ENCODE measurements around the gene RHOA. TPM values are rescaled to one million over a fixed set of nuclear protein-coding genes. Genes with fewer than 3 reads are reported as not detected.

RHOA gene
- total RNA-seq, 4 donors from 2014 or later = 380 to 521 (median 480) TPM

GRCh38 chr3:49389297-49389696 lies 22.5 kb downstream of the RHOA start:
- no peaks in the 10 kb centered on the region for H3K27me3 ChIP-seq
- 99% methylated on average over 6 of the region's 6 CpGs for WGBS
- intact Hi-C loops (cut with DNase I) = no loop called here
- no peak overlapping the region for H3K4me3 ChIP-seq
- H3K4me1 ChIP-seq = peaks cover 48 to 91% (median 79%) of the 10 kb centered on the region in 4 donors
- no peaks in the 10 kb centered on the region for H3K9me3 ChIP-seq
- TF ChIP-seq POLR2A (IDR thresholded peaks at IDR 0.05; ENCODE audit: low read depth) = no peak
- no peak for TF ChIP-seq EP300 (IDR thresholded peaks at IDR 0.05)
- no peak for TF ChIP-seq POLR2AphosphoS5 (IDR thresholded peaks at IDR 0.05)
- TF ChIP-seq CTCF (IDR thresholded peaks at IDR 0.05) = no peak
- no peaks in the 10 kb centered on the region for H3K36me3 ChIP-seq
- H3K27ac ChIP-seq (replicated peaks in 1 of 4) = no peak overlapping the region
- no peak for DNase-seq (ENCODE audit: extremely low spot score)

DNA sequence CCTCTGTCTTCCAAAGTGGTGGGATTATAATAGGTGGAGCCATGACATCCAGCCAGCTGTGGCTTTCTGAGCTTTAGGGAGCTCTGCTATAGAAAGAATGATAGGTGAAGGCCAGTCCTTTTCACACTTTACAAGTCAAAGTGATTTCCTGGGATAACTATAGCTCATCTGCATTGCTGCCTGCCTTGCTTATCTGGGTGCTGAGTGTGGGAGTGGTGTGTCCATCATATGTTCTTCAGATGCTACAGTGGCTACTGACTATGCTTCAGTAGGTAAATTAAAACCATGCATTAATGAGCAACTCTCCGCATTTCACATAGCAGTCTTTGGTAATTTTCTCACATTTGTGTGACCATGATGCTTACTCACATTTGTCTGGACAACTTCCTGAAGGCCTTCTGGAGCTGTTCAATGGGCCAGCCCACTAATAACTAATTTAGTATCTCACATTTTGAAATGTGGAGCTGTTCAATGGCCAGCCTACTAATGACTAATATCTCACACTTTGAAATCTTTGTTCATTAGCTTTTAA lies 23.4 kb downstream of the RHOA start:
- WGBS = 100% methylated on average over 1 of the region's 1 CpG
- Histone ChIP-seq H3K36me3 (no peaks in the 10 kb centered on the region), H3K4me3 (no peak overlapping the region), H3K4me1 (peaks cover 43 to 94% (median 88%) of the 10 kb centered on the region in 4 donors), H3K27me3 (no peaks in the 10 kb centered on the region), H3K27ac (replicated peaks in 1 of 4) (no peak overlapping the region), H3K9me3 (no peaks in the 10 kb centered on the region)
- DNase-seq (ENCODE audit: extremely low spot score) = no peak
- intact Hi-C loops (cut with DNase I) = no loop called here
- TF ChIP-seq CTCF (IDR thresholded peaks at IDR 0.05) = no peak
- TF ChIP-seq POLR2A (IDR thresholded peaks at IDR 0.05; ENCODE audit: low read depth) = no peak
- no peak for TF ChIP-seq POLR2AphosphoS5 (IDR thresholded peaks at IDR 0.05)
- no peak for TF ChIP-seq EP300 (IDR thresholded peaks at IDR 0.05)

DNA sequence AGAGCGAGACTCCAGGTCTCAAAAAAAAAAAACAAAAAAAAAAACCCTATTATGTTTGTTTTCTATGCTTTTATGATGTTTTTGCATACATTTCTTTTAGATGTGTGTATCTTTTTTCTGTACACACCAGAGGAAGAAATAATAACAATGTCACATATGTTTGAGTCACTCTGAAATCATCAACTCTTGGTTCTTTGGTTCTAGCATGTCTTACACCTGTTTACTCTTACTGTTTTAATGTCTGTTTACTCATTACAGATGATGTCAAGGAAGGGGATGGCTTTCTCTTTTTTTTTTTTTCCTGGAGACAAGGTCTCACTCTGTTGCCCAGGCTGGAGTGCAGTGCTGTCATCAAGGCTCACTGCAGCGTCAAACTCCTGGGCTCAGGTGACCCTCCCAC lies 24.1 kb downstream of the RHOA start:
- intact Hi-C loops (cut with DNase I) = no loop called here
- H3K9me3 ChIP-seq = no peaks in the 10 kb centered on the region
- H3K27me3 ChIP-seq = no peaks in the 10 kb centered on the region
- TF ChIP-seq POLR2A (IDR thresholded peaks at IDR 0.05; ENCODE audit: low read depth) (no peak), EP300 (IDR thresholded peaks at IDR 0.05) (no peak), CTCF (IDR thresholded peaks at IDR 0.05) (no peak)
- H3K36me3 ChIP-seq = no peaks in the 10 kb centered on the region
- H3K4me3 ChIP-seq = no peak overlapping the region
- H3K4me1 ChIP-seq = peaks cover 39 to 94% (median 89%) of the 10 kb centered on the region in 4 donors
- no peak for DNase-seq (ENCODE audit: extremely low spot score)
- H3K27ac ChIP-seq (replicated peaks in 1 of 4) = no peak overlapping the region
- whole genome bisulfite sequencing = 93% methylated on average over 2 of the region's 2 CpGs

- H3K27me3 ChIP-seq = no peaks in the 10 kb centered on the region
- intact Hi-C loops (cut with DNase I) = no loop called here
- no peak for DNase-seq (ENCODE audit: extremely low spot score)
- H3K4me3 ChIP-seq = no peak overlapping the region
- no peaks in the 10 kb centered on the region for H3K36me3 ChIP-seq
- peak overlapping the region in 1 of 4 donors; percentile 33 for H3K27ac ChIP-seq (replicated peaks in 1 of 4)
- TF ChIP-seq CTCF (IDR thresholded peaks at IDR 0.05) (no peak), POLR2AphosphoS5 (IDR thresholded peaks at IDR 0.05) (no peak)
- no peaks in the 10 kb centered on the region for H3K9me3 ChIP-seq
- H3K4me1 ChIP-seq = peaks cover 29 to 92% (median 80%) of the 10 kb centered on the region in 4 donors
- WGBS = 74% methylated on average over 11 of the region's 11 CpGs
These were observed 25.6 kb downstream of the RHOA start for GRCh38 chr3:49386056-49386756.

- no peak overlapping the region for H3K4me3 ChIP-seq
- H3K27ac ChIP-seq (replicated peaks in 1 of 4) = no peak overlapping the region
- intact Hi-C loops (cut with DNase I) = no loop called here
- H3K36me3 ChIP-seq = no peaks in the 10 kb centered on the region
- no peak for TF ChIP-seq CTCF (IDR thresholded peaks at IDR 0.05)
- TF ChIP-seq POLR2A (IDR thresholded peaks at IDR 0.05; ENCODE audit: low read depth) = no peak
- no peak for TF ChIP-seq POLR2AphosphoS5 (IDR thresholded peaks at IDR 0.05)
- no peak for TF ChIP-seq EP300 (IDR thresholded peaks at IDR 0.05)
- no peaks in the 10 kb centered on the region for H3K9me3 ChIP-seq
- H3K27me3 ChIP-seq = no peaks in the 10 kb centered on the region
- no peak for DNase-seq (ENCODE audit: extremely low spot score)
- WGBS = 94% methylated on average over 1 of the region's 1 CpG
- H3K4me1 ChIP-seq = peaks cover 23 to 90% (median 75%) of the 10 kb centered on the region in 4 donors
These were observed 26.2 kb downstream of the RHOA start for GRCh38 chr3:49385617-49386016.
